HepG2 (cell line): ENCODE measurements around the gene NOL4L. TPM values are rescaled to one million over a fixed set of nuclear protein-coding genes. Genes with fewer than 3 reads are reported as not detected.

Experiments used
- ARID3A ChIP-seq: IDR thresholded peaks from 2 replicates; pipeline ENCODE4 v1.6.1; 2012; ENCODE audit warnings: low read depth, low read length, improper control_type of control experiment
- ATF5 ChIP-seq: sonication (generic); formaldehyde crosslinking; IDR thresholded peaks from 2 replicates; pipeline ENCODE4 v1.4.0; 2020; ENCODE audit warnings: mild to moderate bottlenecking, low read depth, missing genetic modification reagents
- GRHL1 ChIP-seq: sonication (generic); formaldehyde crosslinking; conservative IDR thresholded peaks from 2 replicates; pipeline ENCODE4 v1.8.0; 2022; ENCODE audit warnings: missing genetic modification reagents
- ISX ChIP-seq: sonication (generic); formaldehyde crosslinking; conservative IDR thresholded peaks from 2 replicates; pipeline ENCODE4 v1.5.0; 2020; ENCODE audit warnings: missing genetic modification reagents
- MED1 ChIP-seq: sonication (generic); formaldehyde crosslinking; IDR thresholded peaks from 2 replicates; pipeline ENCODE4 v1.4.0; 2020; ENCODE audit warnings: missing genetic modification reagents
- MED13 ChIP-seq: sonication (generic); formaldehyde crosslinking; IDR thresholded peaks from 2 replicates; pipeline ENCODE4 v1.5.0; 2020; ENCODE audit warnings: missing genetic modification reagents
- PHF20 ChIP-seq: sonication (generic); formaldehyde crosslinking; IDR thresholded peaks from 2 replicates; pipeline ENCODE4 v1.5.0; 2020; ENCODE audit warnings: mild to moderate bottlenecking, missing genetic modification reagents
- PPARG ChIP-seq: conservative IDR thresholded peaks from 2 replicates; pipeline ENCODE4 v1.6.1; 2016; ENCODE audit warnings: missing biosample characterization, missing genetic modification reagents
- SMARCE1 ChIP-seq: fragments of 450-650 bp; IDR thresholded peaks from 2 replicates; pipeline ENCODE4 v1.6.1; 2017; ENCODE audit warnings: borderline replicate concordance
- SP1 ChIP-seq, 2 experiments: fragments of 450-650 bp in 1 of 2; sonication (generic) in 1 of 2; formaldehyde crosslinking in 1 of 2; IDR thresholded peaks; 2 replicates each; pipeline versions ENCODE4 v1.4.0 to v1.6.1; 2016 to 2020; ENCODE audit warnings: missing genetic modification reagents in 1 of 2
- TARDBP ChIP-seq: sonication (generic); formaldehyde crosslinking; IDR thresholded peaks from 2 replicates; pipeline ENCODE4 v1.8.0; 2022; ENCODE audit warnings: mild to moderate bottlenecking, missing genetic modification reagents
- U2AF1 ChIP-seq: fragments of 200-400 bp; formaldehyde crosslinking; optimal IDR thresholded peaks from 2 replicates; pipeline ENCODE3; 2017; ENCODE audit warnings: mild to moderate bottlenecking, low read depth, low read length
- ZEB1 ChIP-seq: IDR thresholded peaks from 2 replicates; pipeline ENCODE4 v1.6.1; 2012; ENCODE audit warnings: mild to moderate bottlenecking, low read depth, inconsistent platforms; ENCODE audit not compliant: insufficient replicate concordance
- ZNF577 ChIP-seq: sonication (generic); formaldehyde crosslinking; IDR thresholded peaks from 2 replicates; pipeline ENCODE4 v1.4.0; 2020; ENCODE audit warnings: mild to moderate bottlenecking, low read depth, missing genetic modification reagents, borderline replicate concordance
- ZNF609 ChIP-seq: sonication (generic); formaldehyde crosslinking; IDR thresholded peaks from 2 replicates; pipeline ENCODE4 v1.4.0; 2020; ENCODE audit warnings: mild to moderate bottlenecking, missing genetic modification reagents, borderline replicate concordance
- ZNF672 ChIP-seq: sonication (generic); formaldehyde crosslinking; IDR thresholded peaks from 2 replicates; pipeline ENCODE4 v1.8.1; 2022; ENCODE audit warnings: missing genetic modification reagents
- polyA plus RNA-seq, 8 experiments: library from polyadenylated mRNA; depleted of rRNA in 3 of 8; stranded (reverse) in 7 of 8; unstranded in 1 of 8; fragments of >200 nt; fragmentation: Illumina TruSeq in 4 of 8; extraction: Trizol in 4 of 8; gene quantifications; 2 replicates each; pipeline versions ENCODE4 v1.2.1 to v1.2.3, GENCODE V29; 2011 to 2016; ENCODE audit warnings: low read depth in 4 of 8, missing spikeins in 1 of 8, mixed read lengths in 1 of 8; ENCODE audit not compliant: insufficient read depth in 1 of 8
- total RNA-seq, 5 experiments: library from RNA; depleted of rRNA; stranded (reverse); fragments of >200 nt; fragmentation: Illumina TruSeq; extraction: Trizol; gene quantifications; 2 replicates each; pipeline ENCODE4 v1.2.3, GENCODE V29; 2016; ENCODE audit warnings: low read depth in 1 of 5

NOL4L gene
- total and polyA plus RNA-seq, 2 of the 13 experiments (the other 11 are each of a cell fraction or from before 2014, with no cell fraction given) = 16.6 to 35.4 TPM

- peak; percentile 94 for TF ChIP-seq ZNF609 (CRISPR knock-in tag)
- TF ChIP-seq ZNF577 = no peak
- TF ChIP-seq MED13 (CRISPR knock-in tag) = no peak; the same call in 1 of the 2 replicates
- TF ChIP-seq MED1 (CRISPR knock-in tag) = peak; percentile 95
- no peak for TF ChIP-seq ISX (CRISPR knock-in tag)
- TF ChIP-seq PHF20 (CRISPR knock-in tag) = no peak; the same call in 1 of the 2 replicates
- 0 out of 2 replicates have a peak, but pooled peaks have one; percentile 56 for TF ChIP-seq ZNF672 (CRISPR knock-in tag)
- no peak for TF ChIP-seq ARID3A
- no peak for TF ChIP-seq SP1 (IDR thresholded peaks at IDR 0.05)
- peak; percentile 14 for TF ChIP-seq SP1 (CRISPR knock-in tag; IDR thresholded peaks at IDR 0.05)
- peak; percentile 42 for TF ChIP-seq TARDBP (CRISPR knock-in tag)
- TF ChIP-seq SMARCE1 = no peak
- 0 out of 2 replicates have a peak, but pooled peaks have one; percentile 75 for TF ChIP-seq ATF5
- no peak for TF ChIP-seq GRHL1 (CRISPR knock-in tag)
- peak; percentile 80 for TF ChIP-seq U2AF1
- no peak; the same call in none of the 2 replicates for TF ChIP-seq PPARG (CRISPR knock-in tag)
- no peak for TF ChIP-seq ZEB1
These were observed 45.1 kb downstream of the NOL4L start (continued) for GRCh38 chr20:32539817-32540675.
